LNCaP clone FGC (cell line): ENCODE measurements around the gene ACVRL1.

Experiments used
- DNase-seq: peaks from one replicate; pipeline ENCODE4 v3.0.0-alpha.2; 2011; ENCODE audit warnings: low read depth
- H3K4me3 ChIP-seq: 2 replicates; pipeline ENCODE4 v1.5.1; 2011; ENCODE audit warnings: mild to moderate bottlenecking, low read depth, low read length, control low read depth
- CTCF ChIP-seq: IDR thresholded peaks from 2 replicates; pipeline ENCODE4 v1.5.1; 2012; ENCODE audit warnings: mild to moderate bottlenecking; ENCODE audit not compliant: control insufficient read depth, insufficient read depth; ENCODE audit errors: extremely low read depth

Gene ACVRL1

DNA sequence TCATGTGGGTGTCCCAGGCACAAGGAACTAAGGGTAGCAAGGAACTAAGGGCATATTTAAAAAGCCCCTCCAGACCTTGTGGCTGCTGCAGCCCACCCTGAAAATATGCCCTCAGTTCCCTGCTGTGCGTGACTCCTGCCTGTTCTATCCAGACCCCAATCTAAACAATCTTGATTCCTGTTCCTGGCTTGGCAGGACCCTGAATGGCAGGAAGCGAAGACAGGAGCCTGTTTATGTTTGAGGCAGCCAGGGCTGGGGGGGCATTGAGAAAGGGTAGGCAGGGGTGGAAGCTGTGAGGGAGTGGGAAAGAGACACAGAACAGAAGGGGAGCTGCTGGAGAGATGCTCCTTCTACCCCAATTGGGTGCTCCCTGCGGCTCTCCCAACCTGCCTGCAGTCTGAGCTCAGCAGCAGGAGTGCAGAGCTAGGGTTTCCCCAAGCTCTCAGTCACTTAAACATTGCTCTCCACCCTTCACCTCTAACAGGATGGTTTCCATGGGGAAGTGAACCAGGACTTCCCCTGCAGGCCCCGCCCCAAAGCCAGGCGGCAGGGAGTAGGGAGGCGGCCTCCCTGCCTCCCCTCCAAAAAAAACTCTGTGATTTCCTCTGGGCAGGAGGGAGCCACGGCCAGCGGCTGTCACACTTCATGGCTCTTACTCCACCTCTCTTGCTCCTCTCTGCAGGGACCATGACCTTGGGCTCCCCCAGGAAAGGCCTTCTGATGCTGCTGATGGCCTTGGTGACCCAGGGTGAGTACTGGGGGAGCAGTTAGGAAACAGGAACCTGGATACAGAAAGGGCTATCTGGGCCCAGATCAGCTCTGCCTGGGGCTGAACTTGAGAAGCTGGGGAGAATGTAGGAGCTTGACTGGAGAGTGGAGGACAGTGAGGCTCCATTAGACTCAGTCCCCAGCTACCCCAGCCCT is 4.7 kb downstream of the ACVRL1 start:
- H3K4me3 ChIP-seq, result no peak overlapping the region
- DNase-seq, result no peak
- no peak for TF ChIP-seq CTCF

DNA sequence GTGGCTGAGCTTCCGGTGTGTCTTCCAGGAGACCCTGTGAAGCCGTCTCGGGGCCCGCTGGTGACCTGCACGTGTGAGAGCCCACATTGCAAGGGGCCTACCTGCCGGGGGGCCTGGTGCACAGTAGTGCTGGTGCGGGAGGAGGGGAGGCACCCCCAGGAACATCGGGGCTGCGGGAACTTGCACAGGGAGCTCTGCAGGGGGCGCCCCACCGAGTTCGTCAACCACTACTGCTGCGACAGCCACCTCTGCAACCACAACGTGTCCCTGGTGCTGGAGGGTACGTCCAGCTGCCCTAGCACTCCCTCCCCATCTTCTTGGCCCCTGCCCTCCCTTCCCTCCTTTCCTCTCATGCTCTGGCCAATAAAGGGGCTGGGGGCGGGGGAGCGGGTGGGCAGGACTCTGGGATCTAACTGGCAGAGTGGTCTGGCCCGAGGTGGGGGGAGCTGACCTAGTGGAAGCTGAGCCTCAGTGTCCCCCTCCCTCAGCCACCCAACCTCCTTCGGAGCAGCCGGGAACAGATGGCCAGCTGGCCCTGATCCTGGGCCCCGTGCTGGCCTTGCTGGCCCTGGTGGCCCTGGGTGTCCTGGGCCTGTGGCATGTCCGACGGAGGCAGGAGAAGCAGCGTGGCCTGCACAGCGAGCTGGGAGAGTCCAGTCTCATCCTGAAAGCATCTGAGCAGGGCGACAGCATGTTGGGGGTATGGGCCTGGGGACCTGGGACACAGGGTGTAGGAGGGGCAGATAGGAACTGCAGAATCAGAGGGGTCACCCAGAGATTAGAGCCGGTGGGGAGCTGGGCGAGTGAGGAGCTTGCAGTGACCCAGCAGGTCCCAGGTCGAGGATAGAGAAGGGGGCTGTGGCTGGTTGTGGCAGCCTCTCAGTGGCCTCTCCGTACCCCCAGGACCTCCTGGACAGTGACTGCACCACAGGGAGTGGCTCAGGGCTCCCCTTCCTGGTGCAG is 6.0 kb downstream of the ACVRL1 start:
- H3K4me3 ChIP-seq, result no peak overlapping the region
- no peak for DNase-seq
- TF ChIP-seq CTCF, result no peak

GRCh38 chr12:51914034-51914923 is 7.0 kb downstream of the ACVRL1 start:
- DNase-seq, result no peak
- no peak overlapping the region for H3K4me3 ChIP-seq
- TF ChIP-seq CTCF, result no peak

- H3K4me3 ChIP-seq, result no peak overlapping the region
- no peak for DNase-seq
- no peak for TF ChIP-seq CTCF
Observed at GRCh38 chr12:51915003-51915625, 7.8 kb downstream of the ACVRL1 start.

DNA sequence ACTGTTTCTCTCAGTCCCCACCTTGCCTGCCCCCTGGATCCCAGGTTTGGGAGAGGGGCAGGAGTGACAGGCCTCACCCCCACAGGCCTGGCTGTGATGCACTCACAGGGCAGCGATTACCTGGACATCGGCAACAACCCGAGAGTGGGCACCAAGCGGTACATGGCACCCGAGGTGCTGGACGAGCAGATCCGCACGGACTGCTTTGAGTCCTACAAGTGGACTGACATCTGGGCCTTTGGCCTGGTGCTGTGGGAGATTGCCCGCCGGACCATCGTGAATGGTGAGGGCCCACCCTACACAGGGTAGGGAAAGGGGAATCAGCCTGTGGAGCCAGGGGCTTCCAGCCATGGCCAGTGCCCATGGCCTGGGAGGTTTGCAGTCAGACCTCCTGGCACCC is 8.6 kb downstream of the ACVRL1 start:
- no peak overlapping the region for H3K4me3 ChIP-seq
- DNase-seq, result no peak
- no peak for TF ChIP-seq CTCF
